Hepatocyte (in vitro differentiated cells): ENCODE data around the gene TEAD3. TPM values are rescaled to one million over a fixed set of nuclear protein-coding genes. Genes with fewer than 3 reads are reported as not detected.

ENCODE experiments used
- DNase-seq: peaks from one replicate; pipeline ENCODE4 v3.0.0-alpha.2; 2016; ENCODE audit warnings: low spot score
- H2AFZ ChIP-seq: fragments of 200-600 bp; sonication (generic); 2 replicates; pipeline ENCODE4 v1.6.0; 2016; ENCODE audit warnings: antibody characterized with exemption, mild to moderate bottlenecking
- H3K27ac ChIP-seq: fragments of 200-600 bp; sonication (generic); 2 replicates; pipeline ENCODE4 v1.5.1; 2016; ENCODE audit warnings: mild to moderate bottlenecking
- H3K27me3 ChIP-seq: fragments of 200-600 bp; sonication (generic); 2 replicates; pipeline ENCODE4 v1.6.1; 2016
- H3K36me3 ChIP-seq: fragments of 200-600 bp; sonication (generic); replicated peaks from 2 replicates; pipeline ENCODE4 v1.5.1; 2016; ENCODE audit warnings: low read depth; ENCODE audit not compliant: insufficient read depth
- H3K4me1 ChIP-seq: fragments of 200-600 bp; sonication (generic); 2 replicates; pipeline ENCODE4 v1.5.1; 2016; ENCODE audit warnings: mild to moderate bottlenecking, moderate library complexity; ENCODE audit not compliant: insufficient read depth
- H3K4me2 ChIP-seq: fragments of 200-600 bp; sonication (generic); 2 replicates; pipeline ENCODE4 v1.6.0; 2016
- H3K4me3 ChIP-seq: fragments of 200-600 bp; sonication (generic); 2 replicates; pipeline ENCODE4 v1.5.1; 2016; ENCODE audit warnings: mild to moderate bottlenecking
- H3K79me2 ChIP-seq: fragments of 200-600 bp; sonication (generic); 2 replicates; pipeline ENCODE4 v1.6.0; 2017; ENCODE audit warnings: mild to moderate bottlenecking
- H3K9me2 ChIP-seq: fragments of 200-600 bp; sonication (generic); replicated peaks from 2 replicates; pipeline ENCODE4 v1.6.0; 2017; ENCODE audit warnings: mild to moderate bottlenecking; ENCODE audit not compliant: insufficient read depth
- H3K9me3 ChIP-seq: fragments of 200-600 bp; sonication (generic); 2 replicates; pipeline ENCODE4 v1.5.1; 2016; ENCODE audit warnings: low read depth, mild to moderate bottlenecking
- H4K20me1 ChIP-seq: fragments of 200-600 bp; sonication (generic); 2 replicates; pipeline ENCODE4 v1.6.0; 2016; ENCODE audit warnings: mild to moderate bottlenecking; ENCODE audit not compliant: insufficient read depth, poor library complexity, severe bottlenecking
- CTCF ChIP-seq: fragments of 200-600 bp; sonication (generic); IDR thresholded peaks from 2 replicates; pipeline ENCODE4 v1.5.1; 2016; ENCODE audit warnings: antibody characterized with exemption, mild to moderate bottlenecking; ENCODE audit not compliant: poor library complexity
- EZH2 ChIP-seq: fragments of 200-600 bp; sonication (generic); IDR thresholded peaks from 2 replicates; pipeline ENCODE4 v1.6.1; 2016; ENCODE audit warnings: antibody characterized with exemption, mild to moderate bottlenecking, borderline replicate concordance
- EZH2phosphoT487 ChIP-seq: fragments of 200-600 bp; sonication (generic); IDR thresholded peaks from one replicate; pipeline ENCODE4 v1.6.1; 2018; ENCODE audit warnings: antibody characterized with exemption, mild to moderate bottlenecking, low read depth, moderate library complexity; ENCODE audit not compliant: unreplicated experiment, severe bottlenecking
- WGBS: methylation state at CpG from one replicate; pipeline ENCODE4 v1.1.6; 2016; ENCODE audit warnings: low lambda C conversion rate; ENCODE audit errors: missing lambda C conversion rate; 5-methylcytosine and 5-hydroxymethylcytosine counted together
- polyA plus RNA-seq: library from polyadenylated mRNA; unstranded; fragments of >200 nt; fragmentation: Nextera tagmentation; extraction: Ambion mirVana; gene quantifications from 2 replicates; pipeline ENCODE4 v1.2.1, GENCODE V29; 2016
- total RNA-seq: library from RNA; depleted of rRNA; stranded (reverse); fragments of >200 nt; gene quantifications from 2 replicates; pipeline ENCODE4 v1.2.3, GENCODE V29; 2014

TEAD3 gene
- total and polyA plus RNA-seq, 2 experiments from 2014 or later, result 26.3 to 33.0 TPM

- Histone ChIP-seq H3K4me3 (no peak overlapping the region), H3K4me1 (peaks cover 4% of the 10 kb centered on the region), H3K79me2 (no peaks in the 10 kb centered on the region), H3K9me3 (no peaks in the 10 kb centered on the region), H3K36me3 (no peaks in the 10 kb centered on the region), H4K20me1 (no peaks in the 10 kb centered on the region), H2AFZ (no peak overlapping the region), H3K27ac (no peak overlapping the region), H3K4me2 (peak overlapping the region; percentile 34), H3K9me2 (no peaks in the 10 kb centered on the region), H3K27me3 (no peaks in the 10 kb centered on the region)
- 70% methylated on average over 6 of the region's 6 CpGs for WGBS
- DNase-seq, result no peak
- TF ChIP-seq CTCF (no peak), EZH2 (no peak)
Observed at GRCh38 chr6:35533981-35534380, 37.1 kb upstream of the TEAD3 start.

- Histone ChIP-seq H4K20me1 (no peaks in the 10 kb centered on the region), H3K9me2 (no peaks in the 10 kb centered on the region), H3K36me3 (no peaks in the 10 kb centered on the region), H2AFZ (no peak overlapping the region), H3K4me2 (no peak overlapping the region), H3K4me3 (no peak overlapping the region), H3K9me3 (no peaks in the 10 kb centered on the region), H3K4me1 (peaks cover 4% of the 10 kb centered on the region), H3K79me2 (no peaks in the 10 kb centered on the region), H3K27ac (no peak overlapping the region), H3K27me3 (no peaks in the 10 kb centered on the region)
- TF ChIP-seq EZH2 (no peak), EZH2phosphoT487 (no peak), CTCF (no peak)
- no peak for DNase-seq
- 69% methylated on average over 4 of the region's 4 CpGs for WGBS
Observed at GRCh38 chr6:35532126-35532525, 35.2 kb upstream of the TEAD3 start.

GRCh38 chr6:35524380-35525020 is 27.6 kb upstream of the TEAD3 start:
- H2AFZ ChIP-seq, result no peak overlapping the region
- no peaks in the 10 kb centered on the region for H3K27me3 ChIP-seq
- DNase-seq, result no peak
- no peak overlapping the region for H3K4me2 ChIP-seq
- H4K20me1 ChIP-seq, result no peaks in the 10 kb centered on the region
- H3K9me2 ChIP-seq, result no peaks in the 10 kb centered on the region
- no peaks in the 10 kb centered on the region for H3K9me3 ChIP-seq
- 85% methylated on average over 3 of the region's 3 CpGs for WGBS
- H3K4me3 ChIP-seq, result no peak overlapping the region
- TF ChIP-seq CTCF (no peak), EZH2phosphoT487 (no peak), EZH2 (no peak)
- H3K36me3 ChIP-seq, result no peaks in the 10 kb centered on the region
- no peaks in the 10 kb centered on the region for H3K79me2 ChIP-seq
- no peaks in the 10 kb centered on the region for H3K4me1 ChIP-seq
- no peak overlapping the region for H3K27ac ChIP-seq
